Activated T-helper 2 cell treated with anti-CD3 and anti-CD28 coated beads, Interferon-gamma antibody, Interleukin-2, Interleukin-4, amounts not matched to agents 10 μg/mL and 5 μg/mL and 100 μg/mL, durations not matched to agents 14 hours and 24 hours and 36 hours (primary cell): ENCODE results near the gene WDFY4. TPM values are rescaled to one million over a fixed set of nuclear protein-coding genes. Genes with fewer than 3 reads are reported as not detected.

Experiments used
- DNase-seq: peaks from one replicate; pipeline ENCODE4 v3.0.0; 2021; ENCODE audit warnings: low spot score
- H3K27ac Mint-ChIP-seq: one replicate; pipeline ENCODE4 v1.8.0; 2021; ENCODE audit warnings: mixed read lengths
- H3K27me3 Mint-ChIP-seq: one replicate; pipeline ENCODE4 v1.8.0; 2021; ENCODE audit warnings: low read depth, mixed read lengths
- H3K36me3 Mint-ChIP-seq: one replicate; pipeline ENCODE4 v1.8.0; 2021; ENCODE audit warnings: low read depth, mixed read lengths
- H3K4me1 Mint-ChIP-seq: one replicate; pipeline ENCODE4 v1.8.0; 2021; ENCODE audit warnings: low read depth, mixed read lengths
- H3K4me3 Mint-ChIP-seq: one replicate; pipeline ENCODE4 v1.8.0; 2021; ENCODE audit warnings: low read depth, mild to moderate bottlenecking, moderate library complexity, mixed read lengths
- H3K9me3 Mint-ChIP-seq: one replicate; pipeline ENCODE4 v1.8.0; 2021; ENCODE audit warnings: mixed read lengths
- intact Hi-C: fragments of 100-400 bp; cut with micrococcal nuclease; formaldehyde crosslinking; loops from one replicate; pipeline ENCODE4 v1.15.1; 2023
- total RNA-seq: library from RNA; stranded (reverse); gene quantifications from 2 replicates; pipeline ENCODE4 v1.2.3, GENCODE V29; 2022

WDFY4 gene
- total RNA-seq, 1 donor from 2014 or later = 0.21 TPM

- Mint-ChIP-seq H3K27ac (no peak overlapping the region), H3K4me1 (no peaks in the 10 kb centered on the region), H3K36me3 (no peaks in the 10 kb centered on the region), H3K27me3 (peaks cover 3% of the 10 kb centered on the region), H3K4me3 (no peak overlapping the region), H3K9me3 (no peaks in the 10 kb centered on the region)
- intact Hi-C loops = no loop called here
- DNase-seq = no peak
Measured at GRCh38 chr10:48737886-48738285, 53.2 kb downstream of the WDFY4 start.

GRCh38 chr10:48739170-48739569 lies 54.5 kb downstream of the WDFY4 start:
- Mint-ChIP-seq H3K4me1 (no peaks in the 10 kb centered on the region), H3K27me3 (peaks cover 3% of the 10 kb centered on the region), H3K27ac (no peak overlapping the region), H3K9me3 (no peaks in the 10 kb centered on the region), H3K36me3 (no peaks in the 10 kb centered on the region), H3K4me3 (no peak overlapping the region)
- intact Hi-C loops = no loop called here
- DNase-seq = no peak

- H3K4me3 Mint-ChIP-seq = no peak overlapping the region
- DNase-seq = no peak
- intact Hi-C loops = no loop called here
- H3K4me1 Mint-ChIP-seq = no peaks in the 10 kb centered on the region
- H3K36me3 Mint-ChIP-seq = no peaks in the 10 kb centered on the region
- peaks cover 3% of the 10 kb centered on the region for H3K27me3 Mint-ChIP-seq
- H3K9me3 Mint-ChIP-seq = no peaks in the 10 kb centered on the region
- no peak overlapping the region for H3K27ac Mint-ChIP-seq
Measured at GRCh38 chr10:48740015-48740707, 55.5 kb downstream of the WDFY4 start.

GRCh38 chr10:48740988-48741387 lies 56.3 kb downstream of the WDFY4 start:
- no peak overlapping the region for H3K27ac Mint-ChIP-seq
- intact Hi-C loops = no loop called here
- no peak overlapping the region for H3K4me3 Mint-ChIP-seq
- no peaks in the 10 kb centered on the region for H3K9me3 Mint-ChIP-seq
- H3K27me3 Mint-ChIP-seq = no peaks in the 10 kb centered on the region
- DNase-seq = no peak
- no peaks in the 10 kb centered on the region for H3K4me1 Mint-ChIP-seq
- H3K36me3 Mint-ChIP-seq = no peaks in the 10 kb centered on the region

- DNase-seq = no peak
- H3K9me3 Mint-ChIP-seq = no peaks in the 10 kb centered on the region
- intact Hi-C loops = no loop called here
- no peaks in the 10 kb centered on the region for H3K27me3 Mint-ChIP-seq
- H3K27ac Mint-ChIP-seq = no peak overlapping the region
- no peak overlapping the region for H3K4me3 Mint-ChIP-seq
- H3K36me3 Mint-ChIP-seq = no peaks in the 10 kb centered on the region
- no peaks in the 10 kb centered on the region for H3K4me1 Mint-ChIP-seq
Measured at GRCh38 chr10:48742891-48743860, 58.5 kb downstream of the WDFY4 start.

GRCh38 chr10:48744587-48744986 lies 59.9 kb downstream of the WDFY4 start:
- no peaks in the 10 kb centered on the region for H3K27me3 Mint-ChIP-seq

GRCh38 chr10:48745662-48746245 lies 61.1 kb downstream of the WDFY4 start:
- H3K4me3 Mint-ChIP-seq = no peak overlapping the region
- H3K4me1 Mint-ChIP-seq = no peaks in the 10 kb centered on the region
- H3K27me3 Mint-ChIP-seq = no peaks in the 10 kb centered on the region
- no peak for DNase-seq
- H3K27ac Mint-ChIP-seq = no peak overlapping the region
- intact Hi-C loops = no loop called here
- no peaks in the 10 kb centered on the region for H3K9me3 Mint-ChIP-seq
- H3K36me3 Mint-ChIP-seq = no peaks in the 10 kb centered on the region

More at GRCh38 chr10:48744587-48744986, 59.9 kb downstream of the WDFY4 start:
- intact Hi-C loops = no loop called here
- H3K4me1 Mint-ChIP-seq = no peaks in the 10 kb centered on the region
- no peak overlapping the region for H3K4me3 Mint-ChIP-seq
- DNase-seq = no peak
- H3K9me3 Mint-ChIP-seq = no peaks in the 10 kb centered on the region
- no peak overlapping the region for H3K27ac Mint-ChIP-seq
- no peaks in the 10 kb centered on the region for H3K36me3 Mint-ChIP-seq

GRCh38 chr10:48748573-48748972 lies 63.9 kb downstream of the WDFY4 start:
- H3K36me3 Mint-ChIP-seq = no peaks in the 10 kb centered on the region
- H3K4me3 Mint-ChIP-seq = no peak overlapping the region
- H3K4me1 Mint-ChIP-seq = no peaks in the 10 kb centered on the region
- DNase-seq = no peak
- no peaks in the 10 kb centered on the region for H3K27me3 Mint-ChIP-seq
- intact Hi-C loops = no loop called here
- H3K9me3 Mint-ChIP-seq = no peaks in the 10 kb centered on the region
- no peak overlapping the region for H3K27ac Mint-ChIP-seq

- intact Hi-C loops = no loop called here
- H3K4me3 Mint-ChIP-seq = no peak overlapping the region
- no peaks in the 10 kb centered on the region for H3K36me3 Mint-ChIP-seq
- H3K27me3 Mint-ChIP-seq = no peaks in the 10 kb centered on the region
- H3K27ac Mint-ChIP-seq = no peak overlapping the region
- DNase-seq = no peak
- no peaks in the 10 kb centered on the region for H3K4me1 Mint-ChIP-seq
- H3K9me3 Mint-ChIP-seq = no peaks in the 10 kb centered on the region
Measured at GRCh38 chr10:48749254-48749787, 64.6 kb downstream of the WDFY4 start.

- intact Hi-C loops = no loop called here
- Mint-ChIP-seq H3K36me3 (no peaks in the 10 kb centered on the region), H3K4me3 (no peak overlapping the region)
Measured at GRCh38 chr10:48750019-48750418, 65.3 kb downstream of the WDFY4 start.

GRCh38 chr10:48750991-48751390 lies 66.3 kb downstream of the WDFY4 start:
- Mint-ChIP-seq H3K9me3 (no peaks in the 10 kb centered on the region), H3K4me1 (no peaks in the 10 kb centered on the region), H3K4me3 (no peak overlapping the region), H3K36me3 (no peaks in the 10 kb centered on the region), H3K27me3 (no peaks in the 10 kb centered on the region), H3K27ac (no peak overlapping the region)
- intact Hi-C loops = no loop called here
- DNase-seq = no peak

More at GRCh38 chr10:48750019-48750418, 65.3 kb downstream of the WDFY4 start:
- Mint-ChIP-seq H3K27ac (no peak overlapping the region), H3K4me1 (no peaks in the 10 kb centered on the region), H3K9me3 (no peaks in the 10 kb centered on the region), H3K27me3 (no peaks in the 10 kb centered on the region)
- no peak for DNase-seq

GRCh38 chr10:48751730-48752129 lies 67.1 kb downstream of the WDFY4 start:
- Mint-ChIP-seq H3K4me1 (no peaks in the 10 kb centered on the region), H3K9me3 (no peaks in the 10 kb centered on the region), H3K36me3 (no peaks in the 10 kb centered on the region), H3K27me3 (no peaks in the 10 kb centered on the region), H3K4me3 (no peak overlapping the region), H3K27ac (no peak overlapping the region)
- intact Hi-C loops = no loop called here
- DNase-seq = no peak
